Midbrain (tissue), 1 donor: Measurements from ENCODE around the gene SCN3A.
A peak's percentile ranks its signal among the peaks of the same experiment; 100 is the strongest.

ENCODE experiments used
- DNase-seq: peaks from one replicate; lab custom pipeline; 2025; lab: John Stamatoyannopoulos, UW

The SCN3A gene

DNA sequence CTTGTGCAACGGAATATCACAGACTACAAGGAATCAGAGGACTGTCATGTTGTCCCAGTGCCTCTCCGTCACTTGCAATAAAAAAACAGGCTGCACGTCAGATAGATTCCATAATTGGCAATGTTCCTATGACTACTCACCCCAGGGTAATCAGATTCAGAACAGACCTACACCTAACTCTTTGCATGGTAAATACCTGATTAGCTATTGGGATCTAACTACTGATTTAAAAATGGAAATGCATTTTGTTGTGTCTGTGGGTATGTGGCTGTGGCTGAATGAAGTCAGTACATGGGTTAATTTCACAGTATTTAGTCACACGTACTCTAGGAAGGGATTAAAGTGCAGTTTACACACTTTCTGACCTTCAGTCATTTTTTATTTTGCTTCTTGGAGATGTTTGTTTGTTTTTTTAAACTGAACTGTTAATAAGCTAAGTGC is 91.7 kb downstream of the SCN3A start:
- no peak for DNase-seq

DNA sequence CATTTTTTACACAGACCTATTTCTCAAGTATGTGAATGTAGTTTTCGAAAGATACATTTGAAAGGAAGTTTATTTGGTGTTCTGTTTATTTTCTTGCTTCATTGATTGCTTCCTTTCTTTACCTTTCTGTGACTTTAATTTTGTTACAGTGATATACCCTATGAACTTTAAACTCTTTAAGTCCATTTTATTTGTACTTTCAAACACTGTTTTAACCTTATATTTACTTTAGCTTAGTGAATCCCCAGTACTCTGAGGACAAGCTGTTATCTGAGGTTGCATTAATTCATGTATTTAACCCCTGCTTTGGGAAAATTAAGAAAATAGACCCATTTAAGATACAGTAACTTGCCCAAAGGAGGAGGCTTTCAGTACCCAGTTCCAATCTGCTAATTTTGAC is 93.5 kb downstream of the SCN3A start:
- no peak for DNase-seq

DNA sequence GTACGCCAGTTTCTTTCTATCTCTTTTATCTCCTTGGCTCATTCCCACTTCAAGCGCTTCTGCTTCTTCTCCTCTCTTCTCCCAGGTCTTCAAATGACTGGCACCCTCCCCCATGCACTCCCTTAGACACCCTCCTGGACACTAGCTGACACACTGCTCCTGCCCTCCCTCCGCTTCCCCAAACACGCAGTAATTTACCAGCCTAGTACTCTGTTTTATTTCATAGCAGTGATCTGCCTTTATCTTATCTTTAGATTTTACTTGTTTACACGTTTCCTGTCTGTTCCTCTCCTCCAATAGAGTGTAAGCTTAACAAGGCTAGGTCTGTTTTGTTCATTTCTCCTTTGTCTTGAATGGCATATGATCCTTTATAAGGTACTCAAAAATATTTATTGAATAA is 93.9 kb downstream of the SCN3A start:
- DNase-seq, result no peak

DNA sequence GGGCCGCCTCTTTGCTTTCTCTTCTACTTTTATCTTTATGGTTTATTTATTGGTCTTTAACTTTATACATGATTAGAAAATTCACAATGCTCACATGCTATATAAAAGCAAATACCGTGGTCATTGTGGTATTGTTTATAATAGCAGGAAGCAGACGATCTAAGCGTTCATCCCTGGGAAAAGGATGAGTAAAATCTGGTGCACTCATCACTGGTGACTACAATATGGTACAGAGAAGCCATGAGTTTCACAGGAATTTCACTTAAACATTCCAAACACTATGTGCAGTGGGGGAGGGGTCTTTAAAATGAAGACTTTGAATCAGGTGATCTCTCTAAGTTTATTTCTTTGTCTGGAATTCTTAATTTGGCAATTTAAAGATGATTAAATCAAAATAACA is 97.9 kb downstream of the SCN3A start:
- DNase-seq, result no peak

DNA sequence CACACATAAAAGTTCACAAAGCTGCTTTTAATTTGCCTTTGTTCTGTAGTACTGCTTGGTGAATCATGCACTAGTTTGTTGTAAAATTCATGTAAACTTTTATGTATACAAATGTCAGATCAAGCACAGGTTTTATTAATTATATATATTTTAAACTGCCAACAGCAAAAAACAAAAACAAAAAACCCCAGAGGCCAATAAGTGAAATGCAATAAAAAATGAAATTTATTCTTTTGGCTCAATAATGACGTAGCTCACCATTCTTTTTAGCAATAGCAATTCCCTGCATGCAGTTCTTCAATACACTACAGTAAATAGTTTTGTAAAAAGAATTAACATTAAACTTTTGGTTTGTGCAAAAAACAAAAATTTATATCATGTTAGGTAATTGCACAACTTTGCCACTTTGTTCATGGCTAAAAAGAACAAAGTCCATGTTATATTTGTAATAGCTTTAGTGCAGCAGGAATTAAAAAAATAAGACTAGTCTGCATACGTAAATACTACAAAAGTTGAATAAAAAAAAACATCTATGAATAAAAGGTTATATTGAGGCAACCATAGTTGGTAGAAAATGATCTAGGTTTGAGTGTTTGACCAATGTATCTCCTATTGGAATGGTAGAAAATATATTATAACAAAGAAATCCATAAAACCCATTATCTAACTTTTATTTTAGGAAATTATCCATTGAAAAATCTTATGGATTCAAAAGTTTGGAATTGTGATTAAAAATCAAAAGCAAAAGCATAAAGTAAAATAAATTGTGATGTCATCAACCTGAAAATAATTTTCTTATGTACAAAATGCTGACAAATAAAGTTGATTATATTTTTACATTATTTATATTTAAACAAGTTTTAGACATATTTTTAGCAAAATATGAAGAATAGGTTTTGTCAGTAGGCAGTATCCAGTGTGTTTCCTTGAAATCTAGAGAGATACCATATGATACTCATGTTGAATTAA is 115.6 kb downstream of the SCN3A start:
- no peak for DNase-seq

DNA sequence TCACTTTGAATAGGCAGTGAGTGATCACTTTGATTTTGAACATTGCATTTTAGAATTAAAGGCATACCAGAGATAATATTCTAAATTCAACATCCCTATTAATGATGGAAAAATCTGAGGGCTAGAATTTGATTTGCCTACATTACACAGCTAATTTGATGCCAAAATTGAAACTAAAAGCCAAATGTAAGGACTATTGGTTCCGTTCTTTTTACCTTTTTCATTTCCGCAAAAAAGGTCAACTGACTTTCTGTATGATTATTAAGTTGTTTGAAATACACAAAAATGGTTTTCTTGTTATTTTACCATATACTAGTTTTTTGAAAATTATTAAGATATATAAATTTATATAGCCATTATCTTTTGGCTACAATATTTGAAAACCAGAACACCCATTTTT is 117.5 kb downstream of the SCN3A start:
- DNase-seq, result no peak

DNA sequence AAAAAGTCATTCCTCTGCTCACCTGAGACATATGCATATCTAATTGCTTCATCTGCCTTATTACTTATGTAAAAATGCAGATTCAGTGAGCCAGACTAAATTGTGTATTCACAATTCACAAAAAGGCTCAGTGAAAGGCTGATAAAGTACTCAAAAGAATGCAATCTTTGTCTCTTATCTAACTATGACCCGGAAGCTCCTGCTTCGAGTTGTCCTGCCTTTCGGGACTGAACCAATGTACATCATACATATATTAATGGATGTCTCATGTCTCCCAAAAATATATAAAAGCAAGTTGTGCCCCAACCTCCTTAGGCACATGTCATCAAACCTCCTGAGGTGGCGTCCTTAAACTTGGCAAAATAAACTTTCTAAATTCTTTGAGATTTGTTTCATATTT is 120.5 kb downstream of the SCN3A start:
- no peak for DNase-seq

DNA sequence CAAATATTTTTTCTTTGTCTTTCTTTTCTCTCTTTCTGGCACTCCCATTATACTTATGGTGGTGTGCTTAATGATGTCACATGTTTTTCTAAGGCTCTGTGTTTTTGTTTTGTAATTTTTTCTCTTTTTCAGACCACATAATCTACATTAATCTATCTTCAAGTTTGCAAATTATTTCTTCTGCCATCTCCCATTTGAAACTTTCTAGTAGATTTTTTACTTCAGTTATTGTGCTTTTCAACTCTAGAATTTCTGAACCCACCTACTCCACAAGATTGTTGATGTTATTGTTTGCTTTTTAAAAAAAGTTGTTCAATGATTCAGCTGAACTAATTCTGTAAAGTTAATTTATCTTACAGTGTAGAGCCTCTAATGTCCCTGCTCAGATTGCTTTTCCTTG is 121.4 kb downstream of the SCN3A start:
- DNase-seq, result no peak

DNA sequence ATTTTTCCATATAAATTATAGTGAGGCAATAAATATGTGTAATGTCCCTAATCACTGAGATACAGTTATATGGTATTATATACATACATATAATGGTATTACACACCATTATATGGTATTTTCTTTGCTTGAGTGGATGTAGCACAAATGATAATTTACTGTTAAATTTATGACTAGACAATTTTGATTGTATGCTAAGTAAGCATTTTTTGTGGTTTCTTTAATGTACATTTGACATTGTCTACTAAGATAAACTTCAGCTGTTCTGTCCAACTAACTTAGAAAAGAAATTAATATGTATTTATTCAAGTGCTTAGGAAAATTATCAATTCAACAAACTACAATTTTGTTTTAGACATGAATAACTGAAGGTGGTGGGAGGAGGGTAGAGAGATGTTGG is 122.6 kb downstream of the SCN3A start:
- no peak for DNase-seq

DNA sequence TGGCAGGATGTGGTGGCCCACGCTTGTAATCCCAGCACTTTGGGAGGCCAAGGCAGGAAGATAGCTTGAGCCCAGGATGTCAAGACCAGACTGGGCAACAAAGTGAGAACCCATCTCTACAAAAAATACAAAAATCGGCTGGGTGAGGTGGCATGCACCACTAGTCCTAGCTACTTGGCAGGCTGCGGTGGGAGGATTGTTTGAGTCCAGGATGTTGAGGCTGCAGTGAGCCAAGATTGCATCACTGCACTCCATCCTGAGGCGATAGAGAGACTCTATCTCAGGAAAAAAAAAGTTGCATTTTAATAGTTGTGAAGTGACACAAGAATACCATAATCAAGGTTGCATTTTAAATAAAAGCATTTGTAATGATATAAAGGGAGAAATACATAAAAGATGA is 124.4 kb downstream of the SCN3A start:
- no peak for DNase-seq

DNA sequence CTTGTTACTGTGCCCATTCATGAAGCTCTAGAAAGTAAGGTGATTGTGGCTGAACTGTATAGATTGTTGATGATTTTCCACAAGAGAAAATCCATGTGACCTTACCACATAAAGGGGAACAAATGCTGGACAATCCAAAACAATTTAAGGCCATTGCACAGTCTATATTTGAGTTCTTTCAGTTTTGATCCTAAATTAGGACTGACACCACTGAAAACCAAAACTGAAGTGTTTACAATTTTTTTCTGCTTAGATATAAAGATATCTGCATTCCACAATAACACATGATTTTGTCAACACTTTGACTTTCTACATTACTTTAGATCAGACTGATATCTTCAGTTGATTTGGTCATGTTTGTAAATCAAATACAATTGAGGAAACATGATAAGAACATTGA is 124.9 kb downstream of the SCN3A start:
- DNase-seq, result no peak

DNA sequence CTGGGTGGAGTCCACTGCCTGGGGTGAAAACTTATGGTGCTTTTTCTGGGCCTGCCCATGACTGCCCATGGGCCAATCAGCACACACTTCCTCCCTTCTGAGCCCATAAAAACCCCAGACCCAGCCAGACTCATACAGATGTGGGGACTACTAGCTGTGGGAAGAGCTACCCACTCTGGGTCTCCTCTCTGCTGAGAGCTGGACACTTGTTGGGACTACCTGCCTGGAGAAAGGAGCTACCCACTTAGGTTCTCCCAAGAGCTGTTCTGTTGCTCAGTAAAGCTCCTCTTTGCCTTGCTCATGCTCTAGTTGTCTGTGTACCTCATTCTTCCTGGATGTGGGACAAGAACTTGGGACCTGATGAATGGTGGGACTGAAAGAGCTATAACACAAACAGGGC is 129.0 kb downstream of the SCN3A start:
- DNase-seq, result no peak

DNA sequence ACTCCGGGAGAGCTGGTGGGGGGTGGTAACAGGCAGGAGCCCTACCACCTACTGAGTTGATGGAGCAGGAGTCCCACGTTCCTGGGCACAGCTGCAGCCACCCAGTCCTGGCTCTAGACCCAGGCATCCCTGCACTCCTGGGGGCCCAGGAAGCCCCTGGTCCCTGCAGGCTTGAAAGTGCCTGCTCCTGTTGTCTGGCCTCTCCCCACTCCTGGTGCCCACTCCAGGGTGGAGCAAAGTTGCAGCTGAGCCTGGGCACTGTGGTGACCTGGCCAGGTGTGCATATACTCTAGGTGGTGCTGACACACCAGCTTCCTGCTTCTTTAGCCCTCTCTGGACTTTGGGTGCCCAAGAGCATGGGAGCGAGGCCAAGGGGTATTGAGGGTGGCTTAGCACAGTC is 129.5 kb downstream of the SCN3A start:
- DNase-seq, result no peak

DNA sequence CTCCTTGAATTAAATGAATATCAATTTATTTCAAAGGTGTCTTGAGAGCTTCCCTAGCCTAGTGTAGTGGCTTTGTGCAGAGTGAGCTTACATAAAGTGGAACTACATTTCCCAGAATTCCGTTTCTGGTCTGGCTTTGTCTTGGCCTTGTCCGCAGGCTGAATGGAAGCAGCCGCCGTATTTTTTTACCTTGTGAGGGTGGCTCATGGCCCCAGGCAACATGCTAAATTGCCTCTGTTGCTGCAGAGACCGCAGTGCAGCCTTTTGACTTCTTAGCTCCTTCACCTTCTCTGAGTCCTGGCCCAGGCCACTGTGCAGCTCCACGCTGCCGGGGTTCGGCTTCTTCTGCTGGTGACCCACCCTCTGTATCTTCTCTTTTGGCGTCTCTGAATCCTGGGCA is 133.8 kb downstream of the SCN3A start:
- no peak for DNase-seq

DNA sequence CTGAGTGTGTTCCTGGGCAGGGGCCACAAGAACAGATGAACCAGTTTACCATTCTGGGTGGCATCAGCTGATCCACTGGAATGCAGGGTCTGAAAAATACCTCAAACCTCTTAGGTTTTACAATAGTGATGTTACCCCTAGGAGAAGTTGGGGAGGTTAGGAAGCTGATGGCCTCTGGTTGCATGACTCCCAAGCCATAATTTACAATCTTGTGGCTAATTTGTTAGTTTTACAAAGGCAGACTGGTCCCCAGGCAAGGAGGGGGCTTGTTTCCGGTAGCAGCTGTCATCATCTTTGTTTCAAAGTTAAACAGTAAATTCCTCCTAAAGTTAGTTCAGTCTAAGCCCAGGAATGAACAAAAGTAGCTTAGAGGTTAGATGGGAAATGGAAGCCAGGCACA is 134.7 kb downstream of the SCN3A start:
- no peak for DNase-seq

DNA sequence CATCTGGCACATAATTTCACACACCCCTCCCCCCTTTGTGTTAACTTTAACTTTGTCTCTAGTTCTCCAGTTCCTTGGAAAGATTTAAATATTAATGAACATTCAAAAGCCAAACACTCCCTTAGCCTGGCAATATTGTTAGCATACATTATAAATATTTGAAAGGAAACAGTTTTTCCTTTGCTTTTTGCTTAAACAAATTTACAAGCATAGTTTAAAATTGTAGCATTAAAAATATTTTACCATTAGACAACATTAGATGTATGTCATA is 135.4 kb downstream of the SCN3A start:
- DNase-seq, result no peak

DNA sequence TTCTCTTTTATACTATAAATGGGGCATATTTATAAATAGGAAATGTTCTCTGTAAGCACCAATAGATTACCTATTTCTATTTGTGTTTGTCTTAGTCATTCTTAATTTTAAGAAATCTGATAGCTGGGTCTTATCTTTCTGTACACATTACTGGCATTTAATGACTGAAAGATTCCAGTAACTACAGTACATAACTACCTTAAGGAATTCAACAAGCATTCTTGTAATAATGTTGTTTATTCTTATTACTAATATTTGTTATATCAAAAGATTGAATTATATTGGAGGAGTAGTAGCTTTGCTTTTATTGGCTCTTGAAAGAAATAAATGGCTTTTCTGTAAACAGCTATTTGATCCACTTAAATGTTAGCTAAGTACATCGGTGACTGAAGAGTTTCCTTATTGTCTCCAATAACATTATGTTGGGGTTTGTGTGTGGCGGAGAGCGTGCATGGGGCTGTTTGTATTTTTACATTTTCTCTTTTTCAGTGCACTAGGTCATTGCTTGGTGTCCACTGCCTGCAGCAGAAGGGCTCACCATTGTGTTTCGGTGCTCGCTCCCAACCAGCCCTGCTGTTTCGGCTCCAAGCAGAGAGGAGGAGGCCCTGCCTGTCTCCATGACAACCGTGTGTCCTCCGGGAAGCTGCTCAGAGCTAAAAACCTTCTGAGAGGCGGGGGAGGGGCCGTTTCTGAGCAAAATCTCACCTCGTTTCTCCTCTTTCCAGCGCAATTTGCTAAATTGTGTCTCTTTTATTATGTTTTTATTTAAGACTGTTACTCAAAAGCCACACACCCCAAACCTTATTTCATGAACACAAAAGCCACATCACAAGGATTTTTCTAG is 136.0 kb downstream of the SCN3A start:
- peak; percentile 73 for DNase-seq

DNA sequence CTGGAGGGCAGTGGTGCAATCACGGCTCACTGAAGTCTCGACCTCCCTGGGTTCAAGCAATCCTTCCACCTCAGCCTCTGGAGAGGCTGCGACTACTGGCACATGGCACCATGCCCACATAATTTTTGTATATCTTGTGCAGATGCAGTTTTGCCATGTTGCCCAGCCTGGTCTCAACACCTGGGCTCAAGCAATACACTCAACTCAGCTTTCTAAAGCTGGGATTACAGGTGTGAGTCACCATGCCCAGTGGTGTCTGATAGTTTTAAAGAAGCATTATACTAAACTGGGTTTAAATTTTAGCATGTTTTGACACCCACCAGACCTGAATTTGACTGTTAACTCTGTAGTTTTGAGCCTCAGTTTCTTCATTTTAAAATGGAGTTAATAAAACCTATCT is 139.1 kb downstream of the SCN3A start:
- no peak for DNase-seq

DNA sequence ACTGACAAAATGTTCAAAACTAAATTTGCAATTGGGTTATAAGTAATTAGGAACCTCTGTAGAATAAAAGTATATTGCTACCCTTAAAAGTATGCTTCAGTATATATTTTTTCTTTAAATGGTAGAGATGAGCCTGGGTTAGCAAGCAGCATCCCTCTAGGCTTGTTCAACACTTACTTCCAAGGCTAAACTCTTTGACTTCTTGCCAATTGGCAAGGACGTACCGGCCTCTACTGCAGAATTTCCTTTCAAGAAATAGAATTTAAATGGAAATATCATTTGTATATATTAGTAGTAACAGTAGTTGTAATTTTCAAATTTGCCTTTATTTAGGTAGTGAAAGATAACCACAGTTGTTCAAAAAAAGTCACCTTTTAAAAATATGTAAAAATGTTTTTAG is 143.4 kb downstream of the SCN3A start:
- no peak for DNase-seq

DNA sequence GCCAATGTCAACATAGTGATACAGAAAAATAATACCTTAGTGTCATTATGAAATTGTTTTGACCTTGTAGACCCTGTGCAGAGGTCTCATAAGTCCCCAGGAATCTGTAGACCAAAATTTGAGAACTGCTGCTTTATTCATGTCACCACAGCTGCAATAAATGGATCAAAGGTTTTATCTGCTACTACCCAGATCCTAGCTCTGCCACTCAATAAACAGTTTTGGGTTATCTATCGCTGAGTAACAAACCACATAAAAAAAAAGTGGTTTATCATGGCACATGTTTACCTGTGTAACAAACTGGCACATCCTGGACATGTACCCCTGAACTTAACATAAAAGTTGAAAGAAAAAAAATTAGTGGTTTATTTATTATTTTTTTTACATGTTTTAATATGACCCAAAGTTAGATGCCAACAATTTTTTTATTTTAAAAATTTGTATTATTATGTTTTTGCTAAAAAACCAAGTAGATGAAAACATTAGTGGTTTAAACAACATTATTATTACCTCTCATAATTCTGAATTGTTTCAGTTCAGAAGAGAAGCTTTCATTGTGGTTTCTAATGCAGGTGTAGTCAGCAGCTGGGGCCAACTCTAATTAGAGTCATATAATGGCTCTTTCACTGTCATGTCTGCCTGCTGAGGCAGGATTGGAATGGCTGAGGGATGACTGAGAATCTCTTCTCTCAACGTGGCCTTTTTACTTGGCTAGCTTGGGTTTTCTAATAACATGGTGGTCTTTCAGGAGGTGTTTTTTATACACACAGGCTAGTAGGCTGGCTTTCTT is 145.2 kb downstream of the SCN3A start:
- no peak for DNase-seq

DNA sequence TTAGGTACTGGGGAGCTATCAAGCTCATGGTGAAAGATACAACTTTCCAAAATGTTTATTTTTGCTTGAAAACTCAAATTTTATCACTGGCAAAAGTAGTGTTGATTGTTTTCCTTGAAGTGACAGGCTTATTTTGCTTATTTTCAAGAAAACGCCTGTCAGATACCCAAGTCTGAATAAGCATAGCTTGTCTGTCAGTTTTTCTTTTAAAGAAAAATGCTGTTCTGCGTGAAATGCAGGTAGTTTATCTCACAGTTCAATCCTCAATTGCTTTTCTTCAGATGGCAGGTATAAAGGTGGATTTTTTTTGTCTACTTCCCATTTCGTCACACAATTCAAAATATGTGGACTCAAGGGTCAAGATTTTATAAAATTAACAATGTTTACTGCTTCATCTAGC is 145.9 kb downstream of the SCN3A start:
- DNase-seq, result no peak

DNA sequence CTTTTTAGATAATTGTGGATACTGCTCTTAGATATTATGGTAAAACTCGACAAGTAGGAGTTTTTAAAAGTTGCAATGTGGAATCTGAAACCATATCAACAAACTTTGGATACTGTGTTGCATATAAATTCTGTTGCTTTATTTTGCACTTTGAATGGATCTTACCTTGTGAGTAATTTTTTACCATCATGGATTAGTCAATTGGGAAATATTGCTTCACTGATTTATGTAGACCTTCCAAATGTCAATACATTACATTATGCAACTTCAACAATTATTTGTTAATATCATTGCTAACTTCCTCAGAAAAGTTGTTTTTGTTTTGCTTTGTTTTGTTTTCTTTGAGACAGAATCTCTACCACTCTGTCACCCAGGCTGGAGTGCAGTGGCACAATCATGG is 146.5 kb downstream of the SCN3A start:
- DNase-seq, result no peak

DNA sequence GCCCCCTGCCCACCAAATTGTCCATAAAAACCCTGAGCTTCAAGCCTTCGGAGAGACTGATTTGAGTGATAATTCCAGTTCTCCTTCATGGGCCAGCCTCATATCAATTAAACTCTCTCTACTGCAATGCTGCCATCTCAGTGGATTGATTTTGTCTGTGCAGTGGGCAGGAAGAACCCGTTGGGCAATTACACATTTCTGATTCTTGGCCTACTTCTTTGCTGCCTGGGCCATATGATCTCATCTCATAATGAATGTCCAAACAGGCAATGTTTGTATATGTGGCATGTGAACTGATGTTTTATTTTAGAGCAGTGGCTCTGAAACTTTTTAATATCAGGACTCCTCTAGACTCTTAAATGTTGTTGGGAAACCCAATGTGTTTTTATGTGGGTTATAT is 147.3 kb downstream of the SCN3A start:
- no peak for DNase-seq
